Ovary (tissue), 9 donors: Measurements from ENCODE around the gene RPRM. TPM values are rescaled to one million over a fixed set of nuclear protein-coding genes. Genes with fewer than 3 reads are reported as not detected.
"Not testable (repeated sequence)": the region's sequence is repeated elsewhere in the genome, so short reads cannot be mapped to it uniquely, and the experiment has no call there.

Experiments used
- DNase-seq, 5 donors: peaks; one replicate each; pipeline ENCODE4 v3.0.0-alpha.2; 2019 to 2020
- H3K27ac ChIP-seq, 2 donors: fragments of 200-600 bp; one replicate each; pipeline versions ENCODE4 v1.5.1 to v1.8.0; 2019 to 2022
- H3K27me3 ChIP-seq: fragments of 200-600 bp; one replicate; pipeline ENCODE4 v1.8.0; 2022
- H3K36me3 ChIP-seq: fragments of 200-600 bp; sonication (generic); one replicate; pipeline ENCODE4 v1.5.1; 2019
- H3K4me1 ChIP-seq: one replicate; pipeline ENCODE4 v1.8.1; 2013; ENCODE audit warnings: mild to moderate bottlenecking, moderate library complexity; ENCODE audit not compliant: insufficient read depth
- H3K4me3 ChIP-seq: fragments of 200-600 bp; sonication (generic); one replicate; pipeline ENCODE4 v1.5.1; 2017
- H3K9me3 ChIP-seq, 2 donors: fragments of 200-600 bp in 1 of 2; sonication (generic) in 1 of 2; one replicate each; pipeline versions ENCODE4 v1.5.1 to v1.8.1; 2013 to 2019; ENCODE audit warnings: mild to moderate bottlenecking in 1 of 2, moderate library complexity in 1 of 2
- CTCF ChIP-seq, 3 donors: fragments of 450-650 bp in 2 of 3; fragments of 200-600 bp in 1 of 3; IDR thresholded peaks; one replicate each; pipeline versions ENCODE4 v1.5.1 to v1.8.0; 2016 to 2022; ENCODE audit warnings: antibody characterized with exemption in 3 of 3, mild to moderate bottlenecking in 1 of 3
- EP300 ChIP-seq: sonication (generic); formaldehyde crosslinking; IDR thresholded peaks from one replicate; pipeline ENCODE4 v1.6.1; 2017; ENCODE audit warnings: antibody characterized with exemption
- POLR2A ChIP-seq: fragments of 450-650 bp; IDR thresholded peaks from one replicate; pipeline ENCODE4 v1.6.1; 2017; ENCODE audit warnings: antibody characterized with exemption, mild to moderate bottlenecking, moderate library complexity
- WGBS, 3 donors: extraction: QIAGEN DNeasy Blood & Tissue Kit in 1 of 3; methylation state at CpG; one replicate each; pipeline versions ENCODE4 v1.1.5 to v1.1.7; 2013 to 2017; 5-methylcytosine and 5-hydroxymethylcytosine counted together
- intact Hi-C, 4 donors: fragments of 100-400 bp; cut with DNase I; formaldehyde crosslinking; loops; one replicate each; pipeline versions ENCODE4 v1.11.0 to v1.15.1; 2022 to 2023
- polyA plus RNA-seq, 2 donors: library from polyadenylated mRNA; stranded (reverse); fragments of 200-250 nt in 1 of 2; fragments of 350-450 nt in 1 of 2; fragmentation: Illumina TruSeq in 1 of 2; extraction: RNeasy Lipid Tissue Mini Kit (QIAGEN cat#74804) in 1 of 2; gene quantifications; one replicate each; pipeline ENCODE4 v1.2.3, GENCODE V29; 2013 to 2014
- total RNA-seq, 7 donors: library from RNA; depleted of rRNA in 2 of 7; stranded (reverse); fragments of >200 nt in 2 of 7; fragmentation: NEBNext Ultra II Directional in 3 of 7; extraction: Animal tissue kit (Norgen Biotek cat#: 25700) in 3 of 7; gene quantifications; one replicate each; pipeline versions ENCODE4 v1.1.0 to v1.2.4, GENCODE V29; 2016 to 2023
- donor health status: DM: no; HTN: no; CAD: no; lungs with moderate emphysema.
- donor health status: DM: no; HTN: no; CAD: no.
- donor health status: Bipolar disorder and iron deficiency.
- donor health status: DM: yes; HTN: yes; CAD: no.
- donor health status: DM: no; HTN: no; CAD: no.
- donor health status: DM: yes; HTN: yes; CAD: no.

The RPRM gene
- total and polyA plus RNA-seq, 9 donors: 2.2 to 36.4 (median 17.3) TPM

DNA sequence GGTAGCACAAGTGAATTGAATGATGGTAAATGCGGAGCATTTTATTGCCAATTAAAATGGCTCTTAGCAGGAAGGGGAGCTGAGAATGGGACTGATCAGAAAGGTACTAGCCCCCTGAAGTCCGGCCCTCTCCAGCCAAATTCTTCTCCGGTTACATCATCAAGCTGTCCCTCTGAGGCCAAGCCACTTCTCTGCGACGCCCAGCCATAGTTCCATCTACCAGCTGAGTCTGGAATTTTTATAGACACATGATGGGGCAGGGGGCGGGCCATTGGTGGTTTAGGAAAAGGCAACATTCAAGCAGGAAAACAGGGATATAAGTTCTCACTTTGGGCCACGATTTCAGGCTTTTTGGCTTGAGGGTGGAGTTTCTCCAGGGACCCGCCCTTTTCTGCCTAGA is 22.7 kb downstream of the RPRM start:
- no peaks in the 10 kb centered on the region for H3K9me3 ChIP-seq
- no peaks in the 10 kb centered on the region for H3K4me1 ChIP-seq
- 83 to 87% (median 86%) methylated on average over 8 of the region's 8 CpGs for WGBS, 3 donors
- no peak for TF ChIP-seq EP300
- no peak for TF ChIP-seq POLR2A
- no peak for TF ChIP-seq CTCF (IDR thresholded peaks at IDR 0.05)
- DNase-seq: no peak
- no peaks in the 10 kb centered on the region for H3K27me3 ChIP-seq
- H3K36me3 ChIP-seq: no peaks in the 10 kb centered on the region
- no peak overlapping the region for H3K4me3 ChIP-seq
- H3K27ac ChIP-seq: no peak overlapping the region
- intact Hi-C loops: no loop called here

DNA sequence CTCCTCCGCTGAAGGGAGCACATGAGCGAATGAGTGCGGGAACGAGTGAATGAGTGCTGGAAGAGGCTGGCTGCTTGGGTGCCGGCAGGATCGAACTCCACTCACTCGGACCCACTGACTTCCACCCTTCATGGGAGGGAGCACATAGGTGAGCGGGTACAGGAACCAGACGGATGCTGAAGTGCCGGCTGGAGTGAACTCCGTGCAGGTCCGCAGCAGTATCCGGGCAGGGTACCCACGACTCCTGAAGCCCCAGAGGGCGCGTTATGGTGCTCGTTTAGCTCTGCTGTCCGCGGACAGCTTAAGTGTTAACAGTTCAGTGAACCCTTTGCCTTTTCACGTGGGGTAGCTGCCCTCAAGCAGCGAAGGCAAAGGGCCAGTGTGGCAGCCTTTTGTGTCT is 23.2 kb downstream of the RPRM start:
- H3K36me3 ChIP-seq: no peaks in the 10 kb centered on the region
- no peaks in the 10 kb centered on the region for H3K4me1 ChIP-seq
- intact Hi-C loops: no loop called here
- no peak overlapping the region for H3K27ac ChIP-seq
- H3K4me3 ChIP-seq: no peak overlapping the region
- TF ChIP-seq CTCF (IDR thresholded peaks at IDR 0.05): no peak
- no peak for TF ChIP-seq EP300
- TF ChIP-seq POLR2A: no peak
- WGBS, 3 donors: 84 to 92% (median 89%) methylated on average over 21 of the region's 21 CpGs
- no peaks in the 10 kb centered on the region for H3K9me3 ChIP-seq
- no peaks in the 10 kb centered on the region for H3K27me3 ChIP-seq
- DNase-seq: no peak

DNA sequence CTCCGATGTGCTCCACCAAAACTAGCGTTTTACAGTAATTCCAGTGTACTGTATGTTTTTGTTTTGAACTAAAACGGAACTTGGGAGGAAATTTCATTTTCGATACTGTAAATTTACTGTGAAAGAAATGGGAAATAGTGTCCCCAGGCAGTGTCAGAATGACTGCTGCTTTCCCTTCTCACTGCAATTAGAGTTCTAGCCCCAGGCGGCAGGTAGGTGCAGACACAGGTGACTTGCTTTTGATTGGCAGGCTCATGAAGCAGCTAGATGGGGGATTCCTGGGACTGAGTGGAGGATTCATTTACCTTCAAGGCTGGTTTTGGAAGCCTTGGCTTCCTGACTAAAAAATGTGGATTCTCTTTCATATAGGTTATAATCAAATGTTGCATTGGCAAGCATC is 27.0 kb downstream of the RPRM start:
- H3K27me3 ChIP-seq: no peaks in the 10 kb centered on the region
- 71 to 84% (median 78%) methylated on average over 5 of the region's 5 CpGs for WGBS, 3 donors
- no peaks in the 10 kb centered on the region for H3K36me3 ChIP-seq
- no peaks in the 10 kb centered on the region for H3K9me3 ChIP-seq
- TF ChIP-seq POLR2A (no peak), CTCF (IDR thresholded peaks at IDR 0.05) (no peak), EP300 (no peak)
- no peak overlapping the region for H3K27ac ChIP-seq
- no peak overlapping the region for H3K4me3 ChIP-seq
- DNase-seq: no peak
- intact Hi-C loops: no loop called here
- H3K4me1 ChIP-seq: no peaks in the 10 kb centered on the region

GRCh38 chr2:153443106-153443505 is 35.5 kb downstream of the RPRM start:
- intact Hi-C loops: no loop called here
- no peaks in the 10 kb centered on the region for H3K36me3 ChIP-seq
- TF ChIP-seq CTCF (IDR thresholded peaks at IDR 0.05) (no peak), POLR2A (no peak)
- H3K4me1 ChIP-seq: no peaks in the 10 kb centered on the region
- H3K27me3 ChIP-seq: no peaks in the 10 kb centered on the region
- no peak for DNase-seq
- no peaks in the 10 kb centered on the region for H3K9me3 ChIP-seq
- H3K4me3 ChIP-seq: no peak overlapping the region
- no peak overlapping the region for H3K27ac ChIP-seq
- 68 to 97% (median 82%) methylated on average over 4 of the region's 4 CpGs for WGBS, 3 donors

DNA sequence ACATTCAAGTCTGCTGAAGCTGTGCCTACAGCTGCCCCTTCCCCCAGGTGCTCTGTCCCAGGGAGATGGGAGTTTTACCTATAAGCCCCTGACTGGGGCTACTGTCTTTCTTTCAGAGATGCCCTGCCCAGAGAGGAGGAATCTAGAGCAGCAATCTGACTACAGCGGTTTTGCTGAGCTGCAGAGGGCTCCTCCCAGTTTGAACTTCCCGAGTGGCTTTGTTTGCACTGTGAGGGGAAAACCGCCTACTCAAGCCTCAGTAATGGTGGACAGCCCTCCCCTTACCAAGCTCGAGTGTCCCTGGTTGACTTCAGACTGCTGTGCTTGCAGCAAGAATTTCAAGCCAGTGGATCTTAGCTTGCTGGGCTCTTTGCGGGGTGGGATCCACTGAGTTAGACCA is 35.9 kb downstream of the RPRM start:
- H3K4me3 ChIP-seq, intact Hi-C loops, H3K27me3 ChIP-seq, DNase-seq, H3K27ac ChIP-seq, H3K36me3 ChIP-seq, H3K9me3 ChIP-seq, H3K4me1 ChIP-seq: not testable (repeated sequence)
- WGBS, 3 donors: 83 to 87% (median 84%) methylated on average over 5 of the region's 5 CpGs

- H3K9me3 ChIP-seq, H3K36me3 ChIP-seq, H3K27me3 ChIP-seq, H3K4me1 ChIP-seq, H3K4me3 ChIP-seq, intact Hi-C loops, H3K27ac ChIP-seq, DNase-seq: not testable (repeated sequence)
- 81 to 93% (median 87%) methylated on average over 2 of the region's 2 CpGs for WGBS, 3 donors
Observed at GRCh38 chr2:153440090-153440489, 38.5 kb downstream of the RPRM start.
